Adrenal gland (tissue), 5 donors: ENCODE results near the gene PDYN.

Experiments
- CTCF ChIP-seq, 6 experiments: fragments of 450-650 bp in 4 of 6; fragments of 200-600 bp in 2 of 6; sonication (generic) in 1 of 6; IDR thresholded peaks; 1 replicate in 5 of 6; 2 replicates in 1 of 6; pipeline versions ENCODE4 v1.5.1 to v1.8.0; 2016 to 2021; ENCODE audit warnings: antibody characterized with exemption in 6 of 6, mild to moderate bottlenecking in 2 of 6, moderate library complexity in 1 of 6
- POLR2A ChIP-seq, 2 donors: fragments of 450-650 bp; IDR thresholded peaks; one replicate each; pipeline ENCODE4 v1.6.1; 2017; ENCODE audit warnings: antibody characterized with exemption in 2 of 2, mild to moderate bottlenecking in 2 of 2, moderate library complexity in 1 of 2
- donor health status: DM: no; HTN: no; CAD: no.

GRCh38 chr20:2010533-2010932 is 16.7 kb upstream of the PDYN start:
- TF ChIP-seq CTCF (IDR thresholded peaks at IDR 0.05) (no peak), POLR2A (IDR thresholded peaks at IDR 0.05) (no peak)
